ENCODE results near the gene STING1.

STING1 gene

DNA sequence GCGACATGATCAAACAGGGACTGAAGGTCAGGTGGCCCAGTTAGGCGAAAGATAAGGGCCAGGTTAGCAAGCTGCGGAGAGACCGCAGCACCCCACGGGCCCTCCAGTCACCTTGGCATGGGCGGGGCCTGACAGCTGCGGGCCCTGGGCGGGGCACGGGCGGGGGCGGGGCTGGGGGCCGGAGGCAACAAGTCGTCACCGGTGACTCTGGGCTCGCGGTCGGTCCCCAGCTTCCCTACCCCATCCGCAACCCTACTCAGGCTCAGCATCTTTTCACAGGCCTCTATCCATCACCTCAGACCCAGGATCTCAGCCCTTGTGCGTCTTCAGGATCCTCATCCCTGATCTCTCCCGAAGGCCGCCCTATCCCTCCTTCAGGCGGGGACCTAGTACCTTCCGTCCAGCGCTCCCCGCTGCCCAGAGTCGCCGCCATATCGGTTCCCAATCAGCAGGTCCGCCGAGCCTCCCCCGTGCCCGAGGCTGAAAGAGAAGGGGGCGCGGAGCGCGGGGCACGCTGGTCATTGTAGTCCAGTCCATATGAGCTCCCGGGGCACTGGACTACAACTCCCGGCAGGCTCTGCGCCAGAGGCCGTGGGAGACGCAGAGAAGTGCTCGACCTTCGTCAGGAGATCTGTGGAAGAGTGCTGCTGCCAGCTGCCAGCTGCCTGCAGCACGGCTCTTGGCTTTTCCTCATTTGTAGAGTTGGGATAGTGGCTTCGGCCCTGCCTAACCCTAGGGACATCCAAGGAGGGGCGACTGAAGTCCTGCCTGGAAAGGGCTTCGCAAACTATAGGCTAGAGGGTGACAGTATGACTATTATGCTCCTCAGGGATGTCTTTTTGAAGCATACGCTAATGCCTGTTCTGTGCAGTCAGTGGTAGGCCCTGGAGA is 43.3 kb downstream of the STING1 start, which contains the start of gene DNAJC18:
Gene DNAJC18, minus strand, starts transcription at position 513 of the 891 bp plus-strand sequence. Its CDS starts 80 bp downstream, at position 433.
- DNase-seq (ENCODE audit: low read depth), result peak; percentile 87

DNA sequence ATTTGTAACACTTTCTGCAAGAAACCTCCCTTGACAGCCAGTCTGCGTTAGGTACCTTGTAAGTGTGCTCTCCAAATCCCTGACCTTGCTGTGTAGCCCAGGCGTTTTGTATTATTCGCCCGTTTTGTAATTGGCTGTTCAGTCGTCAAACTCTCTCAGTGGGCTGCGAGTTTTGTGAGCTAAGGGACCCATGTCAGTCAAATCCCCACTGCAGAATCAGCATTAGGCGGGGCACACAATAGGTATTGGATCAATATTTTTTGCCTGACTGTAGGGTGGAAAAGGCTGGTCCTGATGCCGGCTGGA is 43.9 kb downstream of the STING1 start:
- no peak for DNase-seq (ENCODE audit: low read depth)

DNA sequence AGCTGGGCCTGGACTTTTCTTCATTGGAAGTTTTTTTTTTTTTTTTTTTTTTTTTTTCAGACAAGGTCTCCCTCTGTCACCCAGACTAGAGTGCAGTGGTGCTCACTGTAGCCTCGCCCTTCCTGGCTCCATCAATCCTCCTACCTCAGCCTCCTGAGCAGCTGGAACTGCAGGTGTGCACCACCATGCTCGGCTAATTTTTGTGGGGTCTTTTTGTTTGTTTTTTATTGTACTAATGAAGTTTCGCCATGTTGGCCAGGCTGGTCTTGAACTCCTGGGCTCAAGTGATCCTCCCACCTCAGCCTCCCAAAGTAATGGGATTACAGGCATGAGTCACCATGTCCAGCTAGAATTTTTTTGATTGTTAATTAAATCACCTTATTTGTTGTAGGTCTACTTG is 46.9 kb downstream of the STING1 start:
- DNase-seq (ENCODE audit: low read depth), result no peak

DNA sequence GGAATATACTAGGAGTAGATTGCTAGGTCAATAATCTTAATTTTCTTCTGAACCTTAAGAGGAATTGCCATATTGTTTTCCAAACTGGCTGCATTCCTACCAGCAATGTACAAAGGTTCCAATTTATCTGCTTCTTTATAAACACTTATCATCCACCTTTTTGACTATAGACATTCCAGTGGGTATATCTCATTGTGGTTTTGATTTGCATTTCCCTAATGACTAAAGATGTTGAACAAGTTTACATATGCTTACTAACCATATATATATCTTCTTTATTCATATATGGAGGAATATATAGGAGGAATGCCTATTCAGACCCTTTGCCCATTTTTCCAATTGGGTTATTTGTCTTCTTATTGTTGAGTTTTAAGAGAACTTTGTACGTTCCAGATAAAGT is 50.9 kb downstream of the STING1 start:
- no peak for DNase-seq (ENCODE audit: low read depth)

DNA sequence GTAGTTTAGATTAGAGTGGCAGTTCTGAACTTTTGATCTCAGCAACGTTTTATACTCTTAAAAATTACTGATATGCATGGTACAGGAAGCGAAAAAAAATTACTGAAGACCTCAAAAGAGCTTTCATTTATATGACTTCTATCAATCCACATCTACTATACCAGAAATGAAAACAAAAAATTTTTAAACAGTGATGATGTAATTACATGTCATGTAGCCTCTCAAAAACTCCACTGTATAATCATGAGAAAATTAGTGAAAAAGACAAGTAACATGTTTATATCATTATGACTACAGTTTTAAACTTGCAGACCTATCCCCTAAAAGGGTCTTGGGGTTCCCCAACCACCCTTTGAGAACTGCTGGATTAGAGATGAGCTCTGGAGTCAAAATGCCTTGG is 52.5 kb downstream of the STING1 start:
- no peak for DNase-seq (ENCODE audit: low read depth)

DNA sequence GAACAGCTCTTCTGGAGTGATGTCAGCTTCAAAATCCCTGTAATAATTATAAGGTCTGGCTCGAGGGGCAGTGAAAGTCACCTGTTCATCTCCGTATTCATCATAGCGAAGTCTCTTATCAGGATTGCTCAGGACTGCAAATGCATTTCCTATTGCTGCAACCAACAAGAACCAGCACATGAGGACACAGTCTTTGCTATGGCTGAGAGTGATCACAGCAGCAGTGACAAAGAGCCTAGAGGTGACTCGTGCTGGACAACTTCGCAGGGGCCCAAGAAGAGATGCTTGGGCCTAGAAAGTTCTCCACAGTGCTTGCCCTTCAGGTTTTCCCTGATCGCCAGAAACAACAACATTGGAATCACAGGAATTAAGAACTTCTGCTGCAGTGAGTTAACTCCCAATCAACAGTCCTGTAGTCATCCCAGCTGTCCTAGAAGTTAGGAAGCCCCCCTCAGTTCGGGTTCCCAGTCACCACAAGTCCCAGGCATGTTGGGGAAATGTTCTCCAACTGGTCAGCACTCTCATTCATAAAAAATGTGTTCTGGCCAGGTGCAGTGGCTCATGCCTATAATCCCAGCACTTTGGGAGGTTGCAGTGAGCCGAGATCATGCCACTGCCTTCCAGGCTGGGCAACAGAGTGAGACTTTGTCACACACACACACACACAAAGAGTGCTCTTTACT is 56.2 kb downstream of the STING1 start:
- no peak for DNase-seq (ENCODE audit: low read depth)

All from activated T-cell treated with anti-CD3 and anti-CD28 coated beads for 24 hours (primary cell).